ENCODE data around the gene PTPRN2. TPM values are rescaled to one million over a fixed set of nuclear protein-coding genes. Genes with fewer than 3 reads are reported as not detected.

The PTPRN2 gene
- total and polyA plus RNA-seq, 2 of the 8 experiments (the other 6 are each of a cell fraction or from before 2014, with no cell fraction given) = 2.6 to 4.5 TPM

GRCh38 chr7:157930441-157930840, 657.2 kb downstream of the PTPRN2 start:
- DNase-seq (ENCODE audit: low read depth in 1 of 2, low spot score in 2 of 2) = no peak
- H2BK5ac ChIP-seq (ENCODE audit: low read depth, low read length) = no peak overlapping the region
- H3K79me1 ChIP-seq (ENCODE audit: low read depth, low read length) = no peaks in the 10 kb centered on the region

More at GRCh38 chr7:157930441-157930840, 657.2 kb downstream of the PTPRN2 start:
- no peak overlapping the region for H4K5ac ChIP-seq (ENCODE audit: insufficient read length, low read depth, low read length)
- CTCF ChIA-PET (ENCODE audit: partially characterized antibody) = interaction anchor here (2.4 kb wide), 1 partner anchor 23 kb away, joined by 7 read pairs; no protein-coding TSS in a partner anchor
- no peak overlapping the region for H3K4me2 ChIP-seq (ENCODE audit: insufficient read depth in 1 of 2, low read depth in 2 of 2, low read length in 2 of 2)
- no peak overlapping the region for H2AK5ac ChIP-seq (ENCODE audit: low read depth, low read length)
- no peak overlapping the region for H3K4ac ChIP-seq (replicated peaks; ENCODE audit: insufficient read length, low read depth, low read length)
- peaks cover 0 to 13% (median 6%) of the 10 kb centered on the region in 4 experiments; a peak in 6 of 7 replicates for H3K4me1 ChIP-seq (replicated peaks in 1 of 4; ENCODE audit: control insufficient read depth in 3 of 4, insufficient read depth in 4 of 4, low read length in 3 of 4)
- H2BK12ac ChIP-seq (ENCODE audit: low read depth, low read length) = no peak overlapping the region
- H2BK15ac ChIP-seq (ENCODE audit: low read length) = no peak overlapping the region
- no peak overlapping the region for H3K14ac ChIP-seq (ENCODE audit: insufficient read length)
- H3K36me3 ChIP-seq (ENCODE audit: control insufficient read depth in 2 of 4, insufficient read depth in 4 of 4, low read length in 3 of 4) = no peaks in the 10 kb centered on the region
- H4K91ac ChIP-seq (replicated peaks; ENCODE audit: insufficient read length, low read length) = no peak overlapping the region
- no peaks in the 10 kb centered on the region for H3K27me3 ChIP-seq (replicated peaks in 1 of 4; ENCODE audit: control insufficient read depth in 3 of 4, extremely low read depth in 1 of 4, insufficient read depth in 3 of 4, low read length in 3 of 4)
- 88% methylated on average over 6 of the region's 6 CpGs; no CpG with 5 or more reads in 1 of the 2 experiments for WGBS, 2 experiments (ENCODE audit: extremely low coverage in 1 of 2, insufficient coverage in 1 of 2, insufficient read length in 1 of 2, insufficient replicate concordance in 2 of 2, low coverage in 1 of 2, low lambda C conversion rate in 2 of 2, missing lambda C conversion rate in 1 of 2)
- no peaks in the 10 kb centered on the region for H3K23me2 ChIP-seq (ENCODE audit: low read depth, low read length)
- no peak overlapping the region for H3K4me3 ChIP-seq (ENCODE audit: extremely low read depth in 1 of 4, insufficient read depth in 2 of 4, low read depth in 3 of 4, low read length in 4 of 4)
- H2BK20ac ChIP-seq (ENCODE audit: low read length) = no peak overlapping the region
- FAIRE-seq = no peak
- TF ChIP-seq JUND (IDR thresholded peaks at IDR 0.05; ENCODE audit: low read length) (no peak), EP300 (IDR thresholded peaks at IDR 0.05; ENCODE audit: borderline replicate concordance in 1 of 2, low read depth in 2 of 2, low read length in 2 of 2) (no peak), ATF2 (IDR thresholded peaks at IDR 0.05; ENCODE audit: low read length) (no peak), ATF3 (IDR thresholded peaks at IDR 0.05; ENCODE audit: insufficient read depth, low read depth, low read length) (no peak), HDAC2 (IDR thresholded peaks at IDR 0.05; ENCODE audit: borderline replicate concordance in 1 of 2, low read depth in 2 of 2, low read length in 2 of 2) (no peak), CHD2 (IDR thresholded peaks at IDR 0.05; ENCODE audit: low read length) (no peak)
- H4K20me1 ChIP-seq (replicated peaks in 1 of 2; ENCODE audit: control insufficient read depth in 1 of 2, insufficient read depth in 2 of 2, low read length in 2 of 2) = no peaks in the 10 kb centered on the region
- H3K18ac ChIP-seq (ENCODE audit: extremely low read depth, low read length) = no peak overlapping the region
- POLR2A ChIA-PET (ENCODE audit: partially characterized antibody) = no interaction called here
- no peaks in the 10 kb centered on the region for H3K79me2 ChIP-seq (ENCODE audit: control insufficient read depth in 1 of 2, insufficient read depth in 2 of 2, low read length in 2 of 2)
- no peak overlapping the region for H3K56ac ChIP-seq (replicated peaks; ENCODE audit: insufficient read length, low read depth, low read length)
- H3K9ac ChIP-seq (replicated peaks in 1 of 4; ENCODE audit: extremely low read depth in 1 of 4, low read depth in 3 of 4, low read length in 3 of 4) = no peak overlapping the region
- no peak overlapping the region for H2BK120ac ChIP-seq (replicated peaks; ENCODE audit: low read depth, low read length)
- no peak overlapping the region for H2AFZ ChIP-seq (ENCODE audit: low read length)
- peaks cover 2 to 16% of the 10 kb centered on the region in 2 experiments; a peak in 3 of 4 replicates for H3K9me3 ChIP-seq (ENCODE audit: insufficient read depth in 2 of 2, low read depth in 1 of 2, low read length in 1 of 2)
- H4K8ac ChIP-seq (ENCODE audit: extremely low read depth, insufficient read depth, low read length) = no peak overlapping the region
- H3K23ac ChIP-seq (ENCODE audit: insufficient read length) = no peak overlapping the region
- H3K27ac ChIP-seq (ENCODE audit: low read depth, low read length) = no peak overlapping the region

All from H1 (cell line).